Measurements from ENCODE around the gene JAK3.

Gene JAK3

DNA sequence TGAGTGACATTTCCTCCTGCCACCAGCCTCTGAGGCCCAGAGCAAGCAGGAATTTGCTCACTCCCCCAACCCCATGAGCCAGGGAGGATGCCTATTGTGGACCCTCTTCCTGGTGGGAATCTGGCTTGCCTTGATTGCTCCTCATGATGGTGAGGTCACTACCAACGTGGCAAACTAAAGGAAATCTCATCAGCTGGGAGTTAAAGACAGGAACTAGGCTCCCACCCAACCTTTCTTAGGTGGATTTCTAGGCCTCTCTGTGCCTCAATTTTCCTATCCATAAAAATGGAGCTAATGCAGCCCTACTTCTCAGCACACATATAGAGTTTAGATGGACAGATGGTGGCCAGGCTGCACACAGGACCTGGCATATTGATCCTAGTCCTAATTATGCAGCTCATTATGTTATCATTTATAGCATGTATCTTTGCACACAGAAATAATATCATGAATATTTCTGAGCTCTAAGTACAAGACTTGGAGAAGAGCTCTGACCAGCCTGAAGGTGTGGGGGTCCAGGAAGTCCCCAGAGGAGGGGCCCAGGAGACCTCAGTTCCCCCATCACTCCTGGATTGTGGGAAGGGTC, 50.9 kb downstream of the JAK3 start:
- H3K27ac ChIP-seq (ENCODE audit: low read length) = no peak overlapping the region
- peaks cover 3% of the 10 kb centered on the region; the same call in 1 of the 2 replicates for H3K4me1 ChIP-seq (ENCODE audit: low read length)
- no peak overlapping the region for H3K9ac ChIP-seq (ENCODE audit: low read length)
- H4K20me1 ChIP-seq (ENCODE audit: insufficient read depth, low read length) = no peaks in the 10 kb centered on the region
- no peaks in the 10 kb centered on the region for H3K9me3 ChIP-seq (ENCODE audit: insufficient read depth, low read length)
- no peaks in the 10 kb centered on the region for H3K79me2 ChIP-seq (ENCODE audit: low read length)
- H3K4me3 ChIP-seq (ENCODE audit: low read length) = no peak overlapping the region
- H3K4me2 ChIP-seq (ENCODE audit: low read length) = no peak overlapping the region
- peaks cover 9% of the 10 kb centered on the region; the same call in 1 of the 2 replicates for H3K27me3 ChIP-seq (ENCODE audit: low read depth, low read length)
- H2AFZ ChIP-seq (ENCODE audit: low read depth, low read length) = no peak overlapping the region
- no peaks in the 10 kb centered on the region for H3K36me3 ChIP-seq (replicated peaks; ENCODE audit: low read depth, low read length)
- no peak for TF ChIP-seq CTCF (IDR thresholded peaks at IDR 0.05; ENCODE audit: low read depth, low read length)
- TF ChIP-seq EZH2phosphoT487 (IDR thresholded peaks at IDR 0.05; ENCODE audit: low read depth) = no peak

GRCh38 chr19:17796013-17796837, 51.6 kb downstream of the JAK3 start:
- no peak overlapping the region for H3K27ac ChIP-seq (ENCODE audit: low read length)
- no peak overlapping the region for H2AFZ ChIP-seq (ENCODE audit: low read depth, low read length)
- H3K4me3 ChIP-seq (ENCODE audit: low read length) = no peak overlapping the region
- H3K79me2 ChIP-seq (ENCODE audit: low read length) = no peaks in the 10 kb centered on the region
- H3K36me3 ChIP-seq (replicated peaks; ENCODE audit: low read depth, low read length) = no peaks in the 10 kb centered on the region
- no peaks in the 10 kb centered on the region for H4K20me1 ChIP-seq (ENCODE audit: insufficient read depth, low read length)
- no peak overlapping the region for H3K9ac ChIP-seq (ENCODE audit: low read length)
- peaks cover 9% of the 10 kb centered on the region; the same call in 1 of the 2 replicates for H3K27me3 ChIP-seq (ENCODE audit: low read depth, low read length)
- H3K9me3 ChIP-seq (ENCODE audit: insufficient read depth, low read length) = no peaks in the 10 kb centered on the region
- H3K4me1 ChIP-seq (ENCODE audit: low read length) = peaks cover 9% of the 10 kb centered on the region; the same call in 1 of the 2 replicates
- no peak for TF ChIP-seq EZH2phosphoT487 (IDR thresholded peaks at IDR 0.05; ENCODE audit: low read depth)
- no peak for TF ChIP-seq CTCF (IDR thresholded peaks at IDR 0.05; ENCODE audit: low read depth, low read length)
- no peak overlapping the region for H3K4me2 ChIP-seq (ENCODE audit: low read length)

DNA sequence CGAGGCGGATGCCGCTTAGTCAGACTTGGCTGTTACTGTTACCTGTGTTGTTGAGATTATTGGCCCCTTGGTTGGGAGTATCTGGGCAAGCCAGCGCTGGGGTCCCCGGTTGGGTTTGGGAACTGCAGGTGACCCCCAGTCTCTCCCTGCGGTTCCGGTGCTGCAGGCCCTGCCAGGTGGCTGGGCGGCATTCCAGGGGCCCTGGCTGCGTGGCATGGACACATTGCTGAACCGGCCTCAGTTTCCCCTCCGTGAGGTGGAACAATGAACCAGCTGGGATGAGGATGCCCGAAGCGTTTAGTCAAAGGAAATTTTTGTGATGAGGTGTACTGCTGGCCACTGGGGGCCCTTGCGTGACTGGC, 52.3 kb downstream of the JAK3 start:
- Histone ChIP-seq H3K79me2 (ENCODE audit: low read length) (no peaks in the 10 kb centered on the region), H3K36me3 (replicated peaks; ENCODE audit: low read depth, low read length) (no peaks in the 10 kb centered on the region), H3K4me2 (ENCODE audit: low read length) (no peak overlapping the region), H3K9ac (ENCODE audit: low read length) (no peak overlapping the region), H2AFZ (ENCODE audit: low read depth, low read length) (no peak overlapping the region), H3K27me3 (ENCODE audit: low read depth, low read length) (peaks cover 9% of the 10 kb centered on the region; the same call in 1 of the 2 replicates), H3K9me3 (ENCODE audit: insufficient read depth, low read length) (no peaks in the 10 kb centered on the region), H3K27ac (ENCODE audit: low read length) (no peak overlapping the region), H4K20me1 (ENCODE audit: insufficient read depth, low read length) (no peaks in the 10 kb centered on the region), H3K4me1 (ENCODE audit: low read length) (peaks cover 15% of the 10 kb centered on the region; the same call in 1 of the 2 replicates), H3K4me3 (ENCODE audit: low read length) (no peak overlapping the region)
- TF ChIP-seq EZH2phosphoT487 (IDR thresholded peaks at IDR 0.05; ENCODE audit: low read depth) (no peak), CTCF (IDR thresholded peaks at IDR 0.05; ENCODE audit: low read depth, low read length) (no peak)

GRCh38 chr19:17794731-17795494, 52.9 kb downstream of the JAK3 start, which contains the start of gene B3GNT3:
Gene B3GNT3, plus strand, starts transcription at chr19:17795138. Its CDS starts 12,670 bp downstream, at chr19:17807808.
- no peak within 1 kb of the TSS for H3K9ac ChIP-seq (ENCODE audit: low read length)
- H3K27ac ChIP-seq (ENCODE audit: low read length) = no peak within 1 kb of the TSS
- no peaks in the 10 kb centered on the region for H3K9me3 ChIP-seq (ENCODE audit: insufficient read depth, low read length)
- no peaks in the 10 kb centered on the region for H3K36me3 ChIP-seq (replicated peaks; ENCODE audit: low read depth, low read length)
- H3K4me1 ChIP-seq (ENCODE audit: low read length) = peaks cover 21% of the 10 kb centered on the region
- H3K4me3 ChIP-seq (ENCODE audit: low read length) = no peak within 1 kb of the TSS
- H3K4me2 ChIP-seq (ENCODE audit: low read length) = no peak within 1 kb of the TSS
- H4K20me1 ChIP-seq (ENCODE audit: insufficient read depth, low read length) = no peaks in the 10 kb centered on the region
- TF ChIP-seq EZH2phosphoT487 (IDR thresholded peaks at IDR 0.05; ENCODE audit: low read depth) = no peak
- no peak for TF ChIP-seq CTCF (IDR thresholded peaks at IDR 0.05; ENCODE audit: low read depth, low read length)
- H2AFZ ChIP-seq (ENCODE audit: low read depth, low read length) = no peak within 1 kb of the TSS
- no peaks in the 10 kb centered on the region for H3K79me2 ChIP-seq (ENCODE audit: low read length)
- H3K27me3 ChIP-seq (ENCODE audit: low read depth, low read length) = peaks cover 9% of the 10 kb centered on the region; the same call in 1 of the 2 replicates

All from OCI-LY3 (cell line).